ENCODE results near the gene SMG6.

GRCh38 chr17:2240541-2240940, 63.0 kb downstream of the SMG6 start:
- no peak for TF ChIP-seq EZH2 (IDR thresholded peaks at IDR 0.05; ENCODE audit: insufficient read depth, poor library complexity, severe bottlenecking)
- TF ChIP-seq EZH2phosphoT487 (IDR thresholded peaks at IDR 0.05; ENCODE audit: insufficient read depth, low read depth) = no peak
